Measurements from ENCODE around the gene GULP1. TPM values are rescaled to one million over a fixed set of nuclear protein-coding genes. Genes with fewer than 3 reads are reported as not detected.

The GULP1 gene
- polyA plus RNA-seq, 1 donor from 2014 or later = 10.2 TPM

DNA sequence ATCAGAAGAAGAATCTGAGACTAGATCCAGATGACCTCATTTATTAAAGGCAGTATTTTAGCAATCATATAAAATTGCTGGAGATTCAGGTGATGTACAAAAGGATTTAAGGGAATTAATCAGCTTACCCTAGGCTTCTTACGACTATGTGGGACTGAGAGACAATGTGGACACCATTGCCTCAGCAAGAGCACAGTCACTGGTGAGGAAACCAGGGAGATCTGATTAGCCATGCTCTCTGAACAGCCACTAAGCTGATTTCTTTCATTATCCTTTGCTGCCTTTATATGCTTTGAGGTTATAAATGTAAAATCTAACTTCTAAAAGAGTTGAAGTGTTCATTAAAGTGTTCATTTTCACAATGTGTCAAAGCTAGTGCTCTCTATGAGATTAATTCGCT, 22.7 kb upstream of the GULP1 start:
- Histone ChIP-seq H3K36me3 (ENCODE audit: insufficient read depth, low read length) (no peaks in the 10 kb centered on the region), H3K27me3 (ENCODE audit: insufficient read depth, low read depth, low read length) (no peaks in the 10 kb centered on the region), H3K27ac (ENCODE audit: low read length) (no peak overlapping the region), H3K9me3 (ENCODE audit: low read length) (no peaks in the 10 kb centered on the region), H3K4me2 (ENCODE audit: low read length) (no peak overlapping the region), H4K20me1 (ENCODE audit: insufficient read depth) (no peaks in the 10 kb centered on the region), H3K9ac (ENCODE audit: low read length) (no peak overlapping the region), H3K79me2 (replicated peaks; ENCODE audit: insufficient read depth, low read length) (no peaks in the 10 kb centered on the region), H3K9me2 (ENCODE audit: insufficient read depth, low read length) (no peaks in the 10 kb centered on the region), H2AFZ (ENCODE audit: low read depth, low read length) (no peak overlapping the region), H3K4me3 (ENCODE audit: low read length) (no peak overlapping the region), H3F3A (ENCODE audit: insufficient read depth, low read length, poor library complexity, severe bottlenecking) (no peaks in the 10 kb centered on the region)
- TF ChIP-seq EZH2 (IDR thresholded peaks at IDR 0.05; ENCODE audit: borderline replicate concordance, insufficient read depth, low read length, poor library complexity, severe bottlenecking) (no peak), REST (IDR thresholded peaks at IDR 0.05; ENCODE audit: borderline replicate concordance) (no peak), MXI1 (conservative IDR thresholded peaks at IDR 0.05; ENCODE audit: poor library complexity, severe bottlenecking) (no peak), POLR2AphosphoS5 (IDR thresholded peaks at IDR 0.05) (no peak), RAD21 (conservative IDR thresholded peaks at IDR 0.05) (no peak)

DNA sequence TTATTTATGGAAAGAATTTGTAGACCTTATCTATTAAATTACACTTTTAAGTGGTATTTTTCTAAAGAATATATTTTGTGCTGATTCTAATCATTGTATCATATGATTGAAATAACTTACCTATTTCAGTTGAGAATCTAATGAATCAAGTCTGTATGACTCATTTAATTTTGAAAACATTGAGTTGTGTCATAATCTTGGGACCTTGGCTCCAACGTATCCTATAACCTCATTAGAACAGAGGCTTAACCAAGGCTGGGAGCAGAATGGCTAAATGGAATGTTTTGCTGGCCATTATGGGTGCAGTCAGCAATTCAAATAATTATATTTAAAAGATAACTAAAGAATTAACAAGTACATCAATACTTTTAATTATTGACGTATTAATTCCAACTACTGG, 19.6 kb upstream of the GULP1 start:
- H3K27ac ChIP-seq (ENCODE audit: low read length) = no peak overlapping the region
- no peak overlapping the region for H3K9ac ChIP-seq (ENCODE audit: low read length)
- no peak overlapping the region for H2AFZ ChIP-seq (ENCODE audit: low read depth, low read length)
- no peak overlapping the region for H3K4me3 ChIP-seq (ENCODE audit: low read length)
- no peaks in the 10 kb centered on the region for H3K79me2 ChIP-seq (replicated peaks; ENCODE audit: insufficient read depth, low read length)
- H4K20me1 ChIP-seq (ENCODE audit: insufficient read depth) = no peaks in the 10 kb centered on the region
- no peaks in the 10 kb centered on the region for H3K9me3 ChIP-seq (ENCODE audit: low read length)
- no peaks in the 10 kb centered on the region for H3F3A ChIP-seq (ENCODE audit: insufficient read depth, low read length, poor library complexity, severe bottlenecking)
- H3K9me2 ChIP-seq (ENCODE audit: insufficient read depth, low read length) = no peaks in the 10 kb centered on the region
- no peaks in the 10 kb centered on the region for H3K36me3 ChIP-seq (ENCODE audit: insufficient read depth, low read length)
- no peaks in the 10 kb centered on the region for H3K27me3 ChIP-seq (ENCODE audit: insufficient read depth, low read depth, low read length)
- TF ChIP-seq TAF1 (IDR thresholded peaks at IDR 0.05; ENCODE audit: low read depth) (no peak), RAD21 (conservative IDR thresholded peaks at IDR 0.05) (no peak), EZH2 (IDR thresholded peaks at IDR 0.05; ENCODE audit: borderline replicate concordance, insufficient read depth, low read length, poor library complexity, severe bottlenecking) (no peak), MXI1 (conservative IDR thresholded peaks at IDR 0.05; ENCODE audit: poor library complexity, severe bottlenecking) (no peak), POLR2AphosphoS5 (IDR thresholded peaks at IDR 0.05) (no peak), SMC3 (conservative IDR thresholded peaks at IDR 0.05; ENCODE audit: poor library complexity) (no peak), REST (IDR thresholded peaks at IDR 0.05; ENCODE audit: borderline replicate concordance) (no peak), CTCF (IDR thresholded peaks at IDR 0.05; ENCODE audit: poor library complexity, severe bottlenecking) (no peak), EP300 (conservative IDR thresholded peaks at IDR 0.05; ENCODE audit: poor library complexity, severe bottlenecking) (no peak)
- H3K4me2 ChIP-seq (ENCODE audit: low read length) = no peak overlapping the region

Measured in neural cell (in vitro differentiated cells).